Stomach smooth muscle (tissue), 2 donors: ENCODE results near the gene STARD3NL.
"Not testable (repeated sequence)": the region's sequence is repeated elsewhere in the genome, so short reads cannot be mapped to it uniquely, and the experiment has no call there.

Experiments
- H3K27ac ChIP-seq: one replicate; pipeline ENCODE4 v1.7.0; 2013; ENCODE audit warnings: mild to moderate bottlenecking, low read length, inconsistent platforms
- H3K27me3 ChIP-seq, 2 donors: one replicate each; pipeline ENCODE4 v1.7.0; 2013; ENCODE audit warnings: low read length in 2 of 2; ENCODE audit not compliant: insufficient read depth in 2 of 2, control insufficient read depth in 1 of 2
- H3K36me3 ChIP-seq, 2 donors: one replicate each; pipeline ENCODE4 v1.7.0; 2013; ENCODE audit warnings: low read length in 2 of 2; ENCODE audit not compliant: control insufficient read depth in 2 of 2, insufficient read depth in 2 of 2
- H3K4me1 ChIP-seq: one replicate; pipeline ENCODE4 v1.7.0; 2013; ENCODE audit warnings: low read length; ENCODE audit not compliant: control insufficient read depth, insufficient read depth
- H3K4me3 ChIP-seq, 2 donors: one replicate each; pipeline ENCODE4 v1.7.0; 2013; ENCODE audit warnings: low read length in 2 of 2
- H3K9ac ChIP-seq, 2 donors: one replicate each; pipeline ENCODE4 v1.7.0; 2013; ENCODE audit warnings: low read length in 2 of 2, mild to moderate bottlenecking in 1 of 2
- H3K9me3 ChIP-seq, 2 donors: one replicate each; pipeline ENCODE4 v1.7.0; 2013; ENCODE audit warnings: low read length in 2 of 2; ENCODE audit not compliant: control insufficient read depth in 2 of 2
- donor health status: healthy.
- donor health status: Pancreatic carcinoma.

STARD3NL gene

DNA sequence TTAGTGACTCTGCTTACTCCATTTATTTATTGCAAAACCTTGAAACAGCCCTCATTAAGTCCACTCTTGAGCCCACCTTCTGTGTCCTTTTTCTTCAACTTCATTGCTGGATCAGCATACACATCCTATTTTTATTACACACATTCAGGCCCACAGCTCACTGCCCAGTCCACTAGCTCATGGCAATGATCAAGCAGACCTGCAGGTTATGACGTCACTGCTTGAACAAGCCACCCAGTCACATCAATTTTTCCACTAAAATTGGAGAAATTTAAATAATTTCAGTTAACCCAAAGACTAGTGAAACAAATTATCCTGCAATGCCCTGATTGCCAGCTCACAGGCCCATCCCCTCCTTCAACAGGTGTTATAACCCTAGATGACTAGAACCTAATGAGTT is 16.0 kb upstream of the STARD3NL start:
- no peaks in the 10 kb centered on the region for H3K9me3 ChIP-seq
- H3K4me3 ChIP-seq: no peak overlapping the region
- no peaks in the 10 kb centered on the region for H3K36me3 ChIP-seq
- no peaks in the 10 kb centered on the region for H3K4me1 ChIP-seq
- H3K27me3 ChIP-seq: no peaks in the 10 kb centered on the region
- no peak overlapping the region for H3K9ac ChIP-seq
- H3K27ac ChIP-seq: no peak overlapping the region

GRCh38 chr7:38163671-38164070 is 14.4 kb upstream of the STARD3NL start:
- Histone ChIP-seq H3K4me1 (no peaks in the 10 kb centered on the region), H3K9me3 (no peaks in the 10 kb centered on the region), H3K4me3 (no peak overlapping the region), H3K27me3 (no peaks in the 10 kb centered on the region), H3K27ac (no peak overlapping the region), H3K36me3 (no peaks in the 10 kb centered on the region), H3K9ac (no peak overlapping the region)

DNA sequence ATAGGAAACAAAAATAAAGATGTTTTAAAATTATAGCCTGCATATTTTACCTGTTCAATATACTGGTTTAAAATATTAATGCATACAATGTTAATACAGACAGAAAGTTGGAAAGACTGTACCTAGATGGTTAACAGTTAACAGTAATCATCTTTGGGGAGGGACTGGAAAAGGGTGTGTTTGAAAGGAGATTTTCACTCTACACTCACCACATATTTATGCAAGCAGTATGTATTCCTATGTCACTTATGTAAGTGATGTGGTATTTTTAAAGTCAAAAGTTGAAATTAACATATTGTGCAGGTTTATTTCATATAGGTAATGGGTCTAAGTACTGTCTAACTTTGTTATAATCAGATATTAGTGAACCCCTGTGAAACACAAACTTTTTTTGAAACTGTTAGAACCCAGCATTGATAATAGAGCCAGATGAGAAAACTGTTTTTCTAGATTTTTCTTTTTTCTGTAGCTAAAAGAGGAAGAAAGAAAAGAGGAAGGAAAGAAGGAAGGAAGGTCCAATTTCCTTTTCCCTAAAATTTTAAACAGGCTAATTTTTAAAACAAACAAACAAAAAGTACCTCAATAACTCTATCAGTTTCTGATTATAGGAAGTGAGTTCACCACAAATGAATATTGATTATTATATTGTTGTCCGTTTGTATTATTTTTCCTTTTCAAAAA is 9.0 kb upstream of the STARD3NL start:
- Histone ChIP-seq H3K4me3 (no peak overlapping the region), H3K4me1 (no peaks in the 10 kb centered on the region), H3K9ac (no peak overlapping the region), H3K36me3 (no peaks in the 10 kb centered on the region), H3K27ac (no peak overlapping the region), H3K9me3 (no peaks in the 10 kb centered on the region), H3K27me3 (no peaks in the 10 kb centered on the region)

DNA sequence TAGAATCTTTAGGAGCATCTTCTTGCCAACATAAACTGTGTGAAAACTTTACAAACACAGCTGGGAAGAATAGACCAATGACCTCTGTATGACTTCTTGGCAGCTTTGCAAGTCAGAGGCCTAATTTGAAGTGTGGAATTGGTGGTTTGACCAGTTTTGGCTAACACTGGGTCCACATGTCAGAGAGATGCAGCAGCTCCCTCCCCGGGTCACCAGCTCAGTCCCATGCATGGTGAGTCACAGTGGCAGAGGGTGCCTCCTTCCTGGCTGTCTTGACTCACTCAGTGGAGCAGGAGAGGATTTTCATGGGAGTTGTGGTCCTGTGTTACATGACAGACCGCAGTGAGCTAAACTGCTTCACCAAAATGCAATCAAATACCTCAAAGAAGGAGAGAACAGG is 8.2 kb upstream of the STARD3NL start:
- Histone ChIP-seq H3K4me3 (no peak overlapping the region), H3K27me3 (no peaks in the 10 kb centered on the region), H3K9me3 (no peaks in the 10 kb centered on the region), H3K27ac (no peak overlapping the region), H3K4me1 (no peaks in the 10 kb centered on the region), H3K36me3 (no peaks in the 10 kb centered on the region), H3K9ac (no peak overlapping the region)

GRCh38 chr7:38171623-38172391 is 6.2 kb upstream of the STARD3NL start:
- Histone ChIP-seq H3K9ac (no peak overlapping the region), H3K27ac (no peak overlapping the region), H3K27me3 (no peaks in the 10 kb centered on the region), H3K4me1 (no peaks in the 10 kb centered on the region), H3K4me3 (no peak overlapping the region), H3K9me3 (no peaks in the 10 kb centered on the region), H3K36me3 (no peaks in the 10 kb centered on the region)

GRCh38 chr7:38175547-38175946 is 2.5 kb upstream of the STARD3NL start:
- H3K36me3 ChIP-seq, H3K4me3 ChIP-seq, H3K27me3 ChIP-seq, H3K9me3 ChIP-seq, H3K27ac ChIP-seq, H3K4me1 ChIP-seq, H3K9ac ChIP-seq: not testable (repeated sequence)

DNA sequence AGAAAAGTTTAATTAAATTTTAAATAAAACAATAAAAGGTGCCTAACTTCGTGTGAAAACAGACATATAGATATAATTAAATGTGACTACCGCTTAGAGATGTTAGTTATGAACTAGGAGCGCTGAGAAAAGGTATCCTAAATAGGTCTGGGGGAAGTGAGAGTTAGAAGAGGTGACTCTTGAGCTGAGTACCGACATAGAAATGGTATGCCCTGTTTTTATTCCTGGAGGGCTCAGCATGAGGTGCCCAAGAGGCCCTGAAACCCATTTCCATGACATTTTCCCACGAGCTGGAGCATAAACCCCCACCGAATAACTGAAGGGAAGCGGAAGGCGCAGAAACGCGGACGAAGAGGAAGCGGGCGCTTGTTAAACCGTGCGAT is 433 bp upstream of the STARD3NL start:
- no peaks in the 10 kb centered on the region for H3K36me3 ChIP-seq
- peak overlapping the region; percentile 85 for H3K27ac ChIP-seq
- peak overlapping the region; percentile 79 to 84 for H3K9ac ChIP-seq
- peak overlapping the region; percentile 90 to 95 for H3K4me3 ChIP-seq
- H3K4me1 ChIP-seq: peaks cover 5% of the 10 kb centered on the region
- H3K9me3 ChIP-seq: no peaks in the 10 kb centered on the region
- H3K27me3 ChIP-seq: no peaks in the 10 kb centered on the region

GRCh38 chr7:38178695-38179344 is 775 bp downstream of the STARD3NL start:
- H3K9me3 ChIP-seq: no peaks in the 10 kb centered on the region
- peak overlapping the region; percentile 84 to 85 for H3K9ac ChIP-seq
- peak overlapping the region; percentile 85 for H3K27ac ChIP-seq
- no peaks in the 10 kb centered on the region for H3K36me3 ChIP-seq
- peaks cover 5% of the 10 kb centered on the region for H3K4me1 ChIP-seq
- no peaks in the 10 kb centered on the region for H3K27me3 ChIP-seq
- peak overlapping the region; percentile 90 to 95 for H3K4me3 ChIP-seq

GRCh38 chr7:38179776-38180226 is 1.8 kb downstream of the STARD3NL start:
- no peaks in the 10 kb centered on the region for H3K9me3 ChIP-seq
- H3K4me3 ChIP-seq: peak overlapping the region; percentile 11 to 90
- peaks cover 5% of the 10 kb centered on the region for H3K4me1 ChIP-seq
- peak overlapping the region; percentile 6 for H3K27ac ChIP-seq
- H3K9ac ChIP-seq: peak overlapping the region in 1 of 2 donors; percentile 2
- no peaks in the 10 kb centered on the region for H3K27me3 ChIP-seq
- H3K36me3 ChIP-seq: no peaks in the 10 kb centered on the region

DNA sequence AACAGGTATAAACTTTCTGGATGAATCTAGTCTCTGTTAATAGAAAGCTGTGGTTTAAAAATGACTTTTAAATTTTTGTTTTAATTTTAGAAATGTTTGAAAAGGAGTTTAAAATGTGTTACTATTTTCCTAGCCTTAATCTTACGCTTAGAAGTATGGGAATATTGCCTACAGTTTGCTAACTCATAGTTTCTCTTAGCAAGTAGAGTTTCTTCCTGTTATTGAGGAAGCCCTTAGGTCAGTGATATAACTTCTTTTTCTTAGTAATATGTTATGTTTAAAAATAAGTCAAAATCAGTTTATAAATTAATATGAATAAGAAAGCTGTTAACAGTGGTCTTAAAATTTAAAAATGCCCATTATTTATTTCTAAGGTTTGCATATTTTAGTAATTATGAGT is 3.1 kb downstream of the STARD3NL start:
- Histone ChIP-seq H3K4me1 (peaks cover 5% of the 10 kb centered on the region), H3K9me3 (no peaks in the 10 kb centered on the region), H3K27ac (no peak overlapping the region)

More for the DNA sequence above, 3.1 kb downstream of the STARD3NL start:
- Histone ChIP-seq H3K27me3 (no peaks in the 10 kb centered on the region), H3K4me3 (no peak overlapping the region), H3K9ac (no peak overlapping the region), H3K36me3 (no peaks in the 10 kb centered on the region)
